GM18951 (cell line): Measurements from ENCODE around the gene SORCS2.

ENCODE experiments used
- POLR2A ChIP-seq: IDR thresholded peaks from 4 replicates; pipeline ENCODE4 v1.6.1; 2011; ENCODE audit warnings: mild to moderate bottlenecking; ENCODE audit not compliant: insufficient read length, insufficient read depth; ENCODE audit errors: extremely low read depth
- in situ Hi-C: fragments of 300-500 bp; cut with MboI; formaldehyde crosslinking; loops from one replicate; pipeline ENCODE4 v1.12.0; 2022; ENCODE audit warnings: low sequenced_read_pairs, mixed read lengths, inconsistent platforms; ENCODE audit not compliant: unreplicated experiment

The SORCS2 gene

GRCh38 chr4:7736436-7737267 lies 544.3 kb downstream of the SORCS2 start:
- in situ Hi-C loops, result no loop called here
- no peak for TF ChIP-seq POLR2A

GRCh38 chr4:7737268-7737645 lies 544.9 kb downstream of the SORCS2 start:
- TF ChIP-seq POLR2A, result no peak
- in situ Hi-C loops, result no loop called here

DNA sequence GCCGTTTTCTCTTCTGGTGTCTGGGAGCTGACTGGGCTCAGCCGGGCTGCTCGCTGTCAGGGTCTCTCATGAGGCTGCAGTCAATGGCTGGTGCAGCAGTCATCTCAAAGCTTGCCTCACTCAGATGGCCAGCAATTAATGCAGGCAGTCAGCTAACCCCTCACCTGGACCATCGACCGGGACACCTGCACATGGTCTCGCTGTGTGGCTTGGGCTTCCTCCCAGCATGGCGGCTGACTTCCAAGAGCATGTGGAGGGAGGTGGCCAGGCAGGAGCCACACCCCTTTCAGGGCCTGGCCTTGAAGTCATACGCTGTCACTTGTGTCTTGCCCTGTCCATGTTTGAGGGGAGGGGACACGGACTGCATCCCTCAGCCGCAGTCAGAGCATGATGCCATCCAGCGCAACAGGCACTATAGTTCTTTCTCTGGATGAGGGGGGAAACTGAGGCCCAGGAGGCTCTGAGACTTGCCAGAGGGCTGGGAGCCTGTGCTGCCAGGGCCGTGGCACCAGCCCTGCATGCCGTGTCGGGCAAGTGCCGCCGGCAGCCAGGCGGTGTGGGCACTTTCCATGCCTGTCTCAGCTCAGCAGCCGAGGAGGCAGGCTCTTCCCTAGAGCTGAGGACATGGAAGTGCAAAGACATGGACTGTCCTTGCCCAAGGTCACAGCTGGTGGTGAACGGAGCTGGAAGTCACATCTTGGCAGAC lies 545.6 kb downstream of the SORCS2 start:
- no peak for TF ChIP-seq POLR2A
- in situ Hi-C loops, result no loop called here

DNA sequence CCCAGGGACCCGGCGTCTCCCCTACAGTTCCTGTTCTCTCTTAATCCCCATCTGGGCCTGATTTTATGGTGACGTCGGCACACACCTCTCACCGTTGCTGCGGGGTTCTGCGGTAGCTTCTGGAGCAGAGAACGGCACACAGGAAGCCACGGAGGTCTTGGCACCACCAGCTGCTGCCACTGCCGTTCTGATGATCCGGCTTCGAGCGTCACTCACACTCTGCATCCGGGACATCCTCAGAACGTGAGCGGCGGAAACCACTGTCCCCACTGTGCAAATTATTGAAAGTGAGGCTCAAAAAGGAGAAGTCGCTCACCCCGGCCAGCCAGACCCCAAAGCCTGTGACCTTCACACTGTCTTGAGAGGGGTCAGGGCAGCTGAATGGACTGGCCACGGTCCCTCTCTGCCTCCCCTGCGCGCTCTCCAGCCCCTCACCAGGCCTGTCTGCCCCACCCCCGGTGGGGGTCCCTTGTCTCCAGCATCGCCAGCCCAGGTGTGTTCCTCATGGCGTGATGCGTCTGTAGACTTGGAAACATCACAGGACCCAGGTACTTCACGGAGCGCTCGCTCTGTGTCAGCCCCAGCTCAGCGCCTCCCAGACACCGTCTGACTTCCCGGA lies 546.2 kb downstream of the SORCS2 start:
- in situ Hi-C loops, result no loop called here
- TF ChIP-seq POLR2A, result no peak

DNA sequence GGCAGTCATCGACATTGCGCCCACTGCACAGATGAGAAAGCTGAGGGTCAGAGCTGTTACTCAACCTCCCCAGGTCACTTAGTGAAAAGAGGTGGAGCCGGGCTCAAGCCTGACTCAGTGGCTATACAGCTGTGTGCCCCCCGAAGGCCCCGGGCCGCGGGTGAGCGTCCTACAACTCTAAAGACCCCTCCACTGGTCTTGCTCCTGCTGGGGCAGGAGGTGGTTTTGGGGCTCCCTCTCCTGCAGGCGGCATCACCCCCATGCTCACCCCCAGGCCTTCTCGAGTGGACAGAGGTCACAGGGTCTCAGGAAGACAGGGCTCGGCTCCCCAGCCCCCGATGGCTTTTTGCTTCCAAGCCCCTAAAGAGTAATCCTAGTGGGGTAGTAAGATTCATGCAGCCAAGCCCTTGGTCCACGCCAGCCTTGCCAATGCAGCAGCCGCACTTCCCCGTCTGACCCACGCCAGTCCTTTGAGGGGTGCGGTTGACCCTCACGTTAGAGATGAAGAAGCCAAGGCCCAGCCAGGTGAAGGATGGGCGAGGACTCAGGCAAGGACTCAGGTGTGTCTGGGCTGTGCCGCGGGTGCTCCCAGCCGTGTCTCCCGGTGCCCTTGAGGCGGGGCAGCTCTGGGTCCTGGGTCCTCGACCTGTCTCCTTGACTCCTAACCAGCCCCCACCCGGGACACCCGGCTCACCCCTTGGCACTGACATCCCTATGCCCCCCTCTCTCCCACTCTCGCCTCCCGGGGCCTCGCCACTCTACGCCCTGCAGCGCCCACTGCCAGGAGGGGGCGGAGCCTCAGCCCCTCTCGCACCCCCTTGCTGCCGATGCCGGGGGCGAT lies 547.0 kb downstream of the SORCS2 start:
- in situ Hi-C loops, result no loop called here
- no peak for TF ChIP-seq POLR2A

DNA sequence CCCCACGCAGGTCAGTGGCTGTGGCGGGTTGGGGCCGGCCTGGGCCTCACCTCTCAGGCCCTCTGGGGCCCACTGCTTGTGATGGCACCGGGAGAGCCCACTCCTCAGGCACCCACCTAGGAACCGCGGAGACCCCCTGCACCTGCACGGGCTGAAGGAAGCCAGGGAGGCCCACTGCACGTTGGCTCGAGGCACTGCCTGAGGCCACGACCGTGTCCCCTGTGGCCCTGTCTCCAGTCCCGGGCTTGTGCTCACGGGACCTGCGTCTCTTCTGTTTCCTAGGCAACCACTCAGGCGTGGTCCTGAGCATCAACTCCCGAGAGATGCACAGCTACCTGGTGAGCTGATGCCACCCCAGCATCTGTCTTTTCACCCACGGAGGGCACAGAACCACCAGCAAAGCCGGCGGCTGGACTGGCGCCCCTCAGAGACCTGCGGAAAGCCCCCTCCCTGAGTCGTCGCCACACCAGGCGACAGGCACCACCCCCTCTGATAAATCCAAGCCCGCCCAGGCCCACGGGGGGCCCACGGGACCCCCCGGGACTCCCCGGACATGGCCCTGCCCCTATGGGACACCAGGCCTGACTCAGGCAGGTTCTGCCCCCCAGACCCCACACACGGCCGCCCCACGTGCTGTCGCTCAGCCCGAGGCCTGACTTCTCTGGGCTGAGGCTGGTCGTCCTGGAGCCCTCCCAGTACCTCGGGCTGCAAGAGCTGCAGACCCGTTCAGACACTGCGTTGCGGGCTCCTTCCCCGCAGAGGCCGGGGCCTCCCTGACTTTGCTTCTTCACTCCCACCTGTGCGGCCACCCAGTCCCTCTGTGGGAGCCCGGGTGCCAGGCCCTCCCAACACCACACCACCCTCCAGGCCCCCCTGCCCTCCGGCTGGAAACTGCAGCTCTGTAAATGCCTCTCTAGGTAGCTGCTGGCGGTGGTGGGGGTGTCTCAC lies 547.9 kb downstream of the SORCS2 start:
- in situ Hi-C loops, result no loop called here
- no peak for TF ChIP-seq POLR2A

DNA sequence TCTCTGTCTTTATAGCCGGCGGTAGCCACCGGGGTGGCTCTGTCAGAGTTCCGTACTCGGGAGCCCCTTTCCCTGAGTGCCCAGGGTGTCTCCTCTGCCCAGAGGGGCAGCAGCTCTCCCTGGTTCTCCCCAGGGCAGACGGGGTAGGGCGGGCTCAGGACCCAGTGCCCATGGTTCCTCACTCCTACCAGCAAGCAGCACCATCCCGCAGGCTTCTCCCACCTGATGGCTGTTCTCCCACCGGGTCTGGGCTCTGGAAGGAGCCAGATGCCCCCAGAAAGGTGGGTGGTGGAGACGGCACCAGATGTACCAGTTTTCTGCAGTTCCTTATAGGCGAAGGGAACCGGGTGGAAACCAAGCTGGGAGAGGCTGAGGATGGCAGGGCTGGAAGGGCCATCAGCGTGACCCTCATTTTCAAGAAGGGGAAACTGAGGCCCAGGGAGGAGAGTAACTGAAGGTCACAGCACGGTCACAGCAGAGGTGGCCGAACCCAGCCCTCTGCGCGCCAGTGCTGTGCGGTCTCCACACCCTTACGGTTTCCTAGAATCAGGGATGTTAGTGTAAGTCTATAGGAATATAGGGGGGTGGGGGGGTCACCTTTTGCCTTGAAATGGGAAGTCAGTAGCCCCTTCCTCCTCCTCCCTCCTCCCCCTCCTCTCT lies 548.7 kb downstream of the SORCS2 start:
- in situ Hi-C loops, result no loop called here
- no peak for TF ChIP-seq POLR2A

DNA sequence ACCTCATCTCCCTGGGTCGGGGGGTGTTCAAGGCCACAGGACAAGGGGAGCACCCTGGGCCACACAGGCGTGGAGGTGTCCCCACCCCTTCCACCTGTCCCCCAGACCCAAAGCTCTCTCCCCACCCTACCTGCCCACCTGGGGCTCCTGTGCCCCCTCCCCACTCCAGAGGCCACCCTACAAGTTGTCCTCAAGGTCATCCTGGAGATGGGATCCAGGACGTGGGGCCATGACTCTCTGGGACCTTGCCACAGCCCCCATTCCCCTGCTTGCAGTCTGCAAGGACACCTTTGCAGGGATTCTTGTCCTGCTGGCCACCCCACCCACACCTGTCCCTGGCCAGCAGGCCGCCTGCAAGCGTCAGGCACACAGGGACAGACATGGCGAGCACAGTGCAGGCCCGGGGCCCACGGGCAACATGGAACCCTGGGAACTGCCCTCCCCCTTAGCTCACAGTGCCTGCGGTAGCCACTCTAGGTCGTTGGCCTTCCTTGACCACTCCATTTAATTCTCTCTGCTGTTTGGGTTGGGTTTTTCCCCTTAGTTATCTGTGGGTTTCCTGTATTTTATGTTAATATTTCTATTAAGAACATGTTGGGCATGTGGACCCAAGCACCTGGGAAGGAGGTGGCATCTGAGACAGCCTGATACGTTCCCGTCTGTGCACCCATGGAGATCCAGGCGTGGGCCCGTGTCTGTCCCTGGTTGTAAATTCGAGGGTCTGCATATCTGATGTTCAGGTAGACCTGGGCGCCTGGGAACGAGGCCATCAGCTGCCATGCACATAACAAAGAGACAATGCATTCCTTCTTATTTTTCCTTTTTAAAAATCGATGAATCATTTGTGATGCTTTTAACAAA lies 549.8 kb downstream of the SORCS2 start:
- in situ Hi-C loops, result no loop called here
- TF ChIP-seq POLR2A, result no peak

GRCh38 chr4:7742807-7743280 lies 550.5 kb downstream of the SORCS2 start:
- in situ Hi-C loops, result no loop called here
- TF ChIP-seq POLR2A, result no peak

DNA sequence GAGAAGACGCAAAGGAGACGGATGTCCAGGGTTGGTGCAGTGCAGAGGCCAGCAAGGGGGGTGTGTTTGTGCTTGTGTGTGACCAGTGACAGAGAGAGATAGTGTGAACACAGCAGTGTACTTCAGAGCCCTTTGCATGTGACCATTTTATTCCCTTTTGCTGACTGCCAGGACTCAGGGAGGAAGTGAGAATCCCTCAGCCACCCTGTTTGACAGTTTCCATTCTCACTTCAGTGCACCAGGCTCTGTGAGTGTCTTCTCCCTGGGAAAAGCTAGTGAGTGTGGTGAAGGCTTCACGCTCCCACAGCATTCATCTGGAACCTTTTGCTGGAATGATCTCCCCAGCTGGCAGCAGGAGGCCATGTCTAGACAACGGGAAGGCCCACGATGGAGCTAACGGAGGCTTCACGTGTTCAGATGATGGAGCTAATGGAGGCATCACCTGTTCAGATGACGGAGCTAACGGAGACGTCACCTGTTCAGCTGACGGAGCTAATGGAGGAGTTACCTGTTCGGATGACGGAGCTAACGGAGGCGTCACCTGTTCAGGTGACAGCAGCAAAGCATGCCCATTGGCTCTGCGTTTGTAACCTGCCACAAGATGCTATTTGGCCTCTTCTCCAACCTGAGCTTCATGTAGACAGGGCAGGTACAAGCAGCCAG lies 551.9 kb downstream of the SORCS2 start:
- in situ Hi-C loops, result no loop called here
- no peak for TF ChIP-seq POLR2A
